ENCODE results near the gene CIB4.

DNA sequence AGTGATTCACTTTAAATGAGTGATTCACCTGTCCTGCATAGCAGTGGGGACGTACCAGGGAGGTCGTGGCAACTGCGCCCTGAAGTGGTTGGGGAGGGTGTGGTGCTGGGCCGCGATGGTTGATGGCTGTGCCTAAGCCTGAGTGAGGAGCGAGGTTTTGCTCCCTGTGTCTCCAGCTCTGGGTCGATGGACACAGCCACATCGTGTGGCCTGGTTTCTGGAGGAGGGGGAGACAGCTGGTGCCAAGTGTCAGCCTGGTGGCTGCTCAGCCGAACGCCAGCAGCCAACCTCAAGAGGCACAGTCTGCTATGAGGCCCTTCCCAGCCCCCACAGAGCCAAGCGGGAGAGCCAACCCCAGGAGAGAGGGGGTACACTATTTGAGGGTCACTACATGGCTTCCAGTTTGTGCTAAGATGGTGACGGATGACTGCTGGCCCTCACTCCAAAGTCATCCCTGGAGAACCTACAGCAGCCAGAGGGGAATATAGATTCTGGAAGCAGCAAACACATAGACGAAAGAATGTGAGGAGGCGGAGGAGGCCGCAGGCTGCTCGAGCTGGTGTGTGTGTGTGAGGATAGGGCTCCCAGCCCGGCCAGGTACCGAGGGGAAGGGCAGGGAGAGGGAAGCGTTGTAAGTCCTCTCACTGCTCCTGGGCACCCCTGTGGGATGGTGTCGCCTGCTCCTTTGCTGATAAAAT, 104.6 kb downstream of the CIB4 start:
- TF ChIP-seq TAF1 (IDR thresholded peaks at IDR 0.05; ENCODE audit: borderline replicate concordance, insufficient read depth, low read length) (no peak), POLR2AphosphoS5 (IDR thresholded peaks at IDR 0.05; ENCODE audit: low read depth, low read length) (no peak)
